Cortex of kidney (tissue), 1 donor: ENCODE data around the gene TMIGD1.
"Not testable (repeated sequence)": the region's sequence is repeated elsewhere in the genome, so short reads cannot be mapped to it uniquely, and the experiment has no call there.

Source experiments
- DNase-seq: peaks from one replicate; lab custom pipeline; 2025; lab: John Stamatoyannopoulos, UW

The TMIGD1 gene

GRCh38 chr17:30358055-30358760 lies 24.4 kb upstream of the TMIGD1 start:
- no peak for DNase-seq

- no peak for DNase-seq
Measured at GRCh38 chr17:30357476-30357875, 23.6 kb upstream of the TMIGD1 start.

DNA sequence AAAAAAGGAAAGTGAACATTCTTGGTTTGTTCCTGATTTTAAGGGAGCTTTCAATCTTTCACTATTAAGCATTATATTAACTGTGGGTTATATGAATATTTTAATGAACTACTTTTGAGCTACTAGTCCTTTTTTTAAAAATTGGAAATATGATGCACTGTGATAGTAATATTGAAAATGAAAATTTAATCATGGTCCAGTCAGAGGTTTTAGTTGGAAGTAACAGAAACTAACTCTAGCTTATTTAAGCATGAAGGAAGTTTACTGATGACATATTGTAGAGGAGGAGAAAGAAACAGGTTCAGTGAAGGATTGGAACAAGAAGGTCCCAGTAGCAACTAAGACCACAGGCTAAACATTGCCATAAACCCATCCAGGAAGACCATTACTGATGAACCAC lies 20.8 kb upstream of the TMIGD1 start:
- DNase-seq, result no peak

DNA sequence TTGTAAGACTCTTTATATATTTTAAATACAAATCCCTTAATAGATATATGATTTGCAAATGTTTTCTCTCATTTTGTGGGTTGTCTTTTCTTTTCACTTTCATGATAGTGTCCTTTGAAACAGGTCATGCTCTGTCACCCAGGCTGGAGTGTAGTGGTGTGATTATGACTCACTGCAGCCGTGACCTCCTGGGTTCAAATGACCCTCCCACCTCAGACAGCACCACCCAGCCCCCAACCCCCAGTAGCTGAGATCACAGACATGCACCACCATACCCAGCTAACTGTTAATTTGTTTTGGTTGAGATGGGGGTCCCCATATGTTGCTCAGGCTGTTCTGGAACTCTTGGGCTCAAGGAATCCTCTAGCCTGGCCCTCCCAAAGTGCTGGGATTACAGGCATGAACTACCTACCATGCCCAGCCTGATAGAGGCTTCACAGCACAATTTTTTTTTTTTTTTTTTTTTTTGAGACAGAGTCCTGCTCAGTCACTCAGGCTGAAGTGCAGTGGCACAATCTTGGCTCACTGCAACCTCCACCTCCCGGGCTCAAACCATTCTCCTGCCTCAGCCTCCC lies 18.5 kb upstream of the TMIGD1 start:
- no peak for DNase-seq

GRCh38 chr17:30351735-30352134 lies 17.9 kb upstream of the TMIGD1 start:
- DNase-seq, result no peak

GRCh38 chr17:30351263-30351662 lies 17.4 kb upstream of the TMIGD1 start:
- not testable (repeated sequence) for DNase-seq

GRCh38 chr17:30349252-30349651 lies 15.4 kb upstream of the TMIGD1 start:
- no peak for DNase-seq

GRCh38 chr17:30347488-30347887 lies 13.6 kb upstream of the TMIGD1 start:
- DNase-seq, result no peak

GRCh38 chr17:30346221-30346795 lies 12.5 kb upstream of the TMIGD1 start:
- no peak for DNase-seq

DNA sequence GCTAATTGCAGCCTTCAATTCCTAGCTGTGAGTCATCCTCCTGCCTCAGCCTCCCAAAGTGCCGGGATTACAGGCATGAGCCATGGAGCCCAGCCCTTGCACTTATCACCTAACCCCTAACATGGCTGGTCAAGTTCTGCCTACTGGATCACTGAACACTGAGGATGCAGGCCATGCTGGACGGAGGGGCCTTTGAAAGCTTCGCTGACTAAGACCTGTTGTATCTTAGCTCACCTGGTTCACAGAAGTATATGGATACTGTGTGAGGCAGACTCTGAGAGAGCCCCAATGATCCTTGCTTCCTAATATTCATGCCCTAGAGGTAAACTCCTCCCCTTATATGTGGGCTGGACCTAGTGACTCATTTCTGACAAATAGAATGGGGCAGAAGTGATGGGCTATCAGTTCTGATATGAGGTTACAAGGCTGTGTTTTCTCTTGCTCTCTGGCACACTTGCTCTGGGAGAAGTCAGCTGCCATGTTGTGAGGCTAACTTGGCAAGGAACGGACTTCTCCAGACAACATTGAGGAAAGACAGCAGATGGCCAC lies 11.7 kb upstream of the TMIGD1 start:
- DNase-seq, result no peak

GRCh38 chr17:30345089-30345433 lies 11.2 kb upstream of the TMIGD1 start:
- DNase-seq, result no peak

DNA sequence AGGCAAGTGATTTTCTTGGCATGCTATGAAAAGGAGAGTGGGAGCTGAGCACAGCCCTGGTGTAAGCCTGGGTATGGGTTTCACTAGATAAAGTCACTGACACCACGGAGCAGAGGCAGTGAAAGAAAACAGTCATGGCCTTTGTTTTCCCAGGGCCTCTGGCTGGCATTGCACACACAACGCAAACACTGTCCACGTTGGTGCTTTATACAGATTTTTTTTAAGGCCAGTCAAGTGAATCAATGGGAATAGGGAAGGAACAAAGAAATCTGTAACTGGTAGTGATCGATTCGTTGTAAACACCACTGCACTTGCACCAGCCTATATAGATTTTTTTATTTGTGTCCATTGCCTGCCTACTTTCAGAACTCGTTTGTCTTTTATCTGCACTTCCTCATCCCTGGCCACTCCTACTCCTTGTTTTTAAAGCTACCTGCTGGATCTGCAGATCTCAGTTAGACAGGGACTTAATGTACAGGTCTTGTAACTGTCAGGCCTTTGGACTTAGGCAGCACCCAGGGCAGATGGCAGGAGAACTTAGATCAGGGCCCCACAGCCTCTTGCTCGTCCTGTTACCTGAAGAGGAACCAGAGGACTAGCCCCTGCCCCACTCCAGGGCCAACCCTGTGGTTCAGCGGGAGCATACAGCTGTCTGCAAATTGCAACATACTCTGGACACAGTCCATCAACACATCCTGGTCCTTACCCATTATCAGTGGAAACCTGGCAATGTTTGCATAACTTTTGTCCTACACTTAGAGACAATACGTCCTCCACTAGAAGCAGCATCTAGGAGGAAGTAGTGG lies 10.6 kb upstream of the TMIGD1 start:
- DNase-seq, result no peak

GRCh38 chr17:30343796-30344195 lies 9.9 kb upstream of the TMIGD1 start:
- no peak for DNase-seq

- not testable (repeated sequence) for DNase-seq
Measured at GRCh38 chr17:30343244-30343643, 9.4 kb upstream of the TMIGD1 start.

GRCh38 chr17:30341703-30342249 lies 7.9 kb upstream of the TMIGD1 start:
- no peak for DNase-seq

DNA sequence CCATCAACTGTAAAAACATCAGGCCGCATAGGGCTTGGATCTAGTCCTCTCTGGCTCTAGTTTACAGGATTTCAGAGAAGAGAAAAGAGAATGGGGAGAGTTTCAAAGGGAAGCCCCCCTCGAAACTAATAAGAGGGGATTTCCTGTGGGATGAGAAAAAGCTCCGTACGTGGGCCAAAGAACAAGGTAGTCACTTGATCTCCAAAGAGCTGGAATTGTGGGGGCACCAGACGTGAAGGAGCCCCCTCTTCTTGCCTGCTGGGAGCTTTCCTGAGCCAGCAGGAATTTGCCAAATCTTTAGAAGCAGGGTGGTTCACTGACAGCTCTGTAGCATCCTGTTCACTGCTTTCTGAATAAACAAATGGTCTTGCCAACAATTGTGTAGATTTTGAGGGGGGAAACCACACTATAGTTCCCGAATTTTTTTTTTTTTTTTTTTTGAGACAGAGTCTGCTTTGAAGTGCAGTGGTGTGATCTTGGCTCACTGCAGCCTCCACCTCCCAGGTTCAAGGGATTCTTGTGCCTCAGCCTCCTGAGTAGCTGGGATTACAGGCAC lies 7.0 kb upstream of the TMIGD1 start:
- no peak for DNase-seq

- DNase-seq, result no peak
Measured at GRCh38 chr17:30339086-30339485, 5.2 kb upstream of the TMIGD1 start.

DNA sequence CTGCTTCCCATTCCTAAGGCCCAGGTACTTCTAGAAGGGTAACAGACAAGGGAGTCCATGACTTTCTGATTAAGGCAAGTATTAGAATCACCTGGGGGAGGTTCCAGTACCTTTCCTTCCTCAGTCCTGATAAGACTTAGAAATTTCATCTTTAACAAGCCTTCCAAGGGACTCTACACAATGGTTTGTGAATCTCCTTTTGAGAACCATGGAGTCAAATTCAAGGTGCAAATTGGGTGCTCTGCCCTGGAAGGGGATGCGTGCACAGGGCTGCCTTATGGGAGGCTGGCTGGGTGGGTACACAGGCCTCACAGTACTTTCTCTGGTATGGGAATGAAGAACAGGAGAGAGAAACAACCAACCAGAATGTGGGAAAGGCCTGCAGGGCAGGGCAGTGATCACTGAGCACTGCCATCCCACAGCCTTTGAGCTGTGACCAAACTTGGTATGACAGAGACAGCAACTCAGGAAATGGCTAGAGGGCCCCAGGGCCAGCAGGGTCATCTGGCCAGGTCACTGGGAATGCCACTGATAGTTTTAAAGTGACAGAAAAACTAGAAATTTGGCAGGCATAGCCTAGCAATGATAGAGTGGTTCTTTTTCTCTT lies 3.6 kb upstream of the TMIGD1 start:
- no peak for DNase-seq

GRCh38 chr17:30336369-30337171 lies 2.7 kb upstream of the TMIGD1 start:
- no peak for DNase-seq

GRCh38 chr17:30334421-30334820 lies 564 bp upstream of the TMIGD1 start:
- DNase-seq, result no peak

DNA sequence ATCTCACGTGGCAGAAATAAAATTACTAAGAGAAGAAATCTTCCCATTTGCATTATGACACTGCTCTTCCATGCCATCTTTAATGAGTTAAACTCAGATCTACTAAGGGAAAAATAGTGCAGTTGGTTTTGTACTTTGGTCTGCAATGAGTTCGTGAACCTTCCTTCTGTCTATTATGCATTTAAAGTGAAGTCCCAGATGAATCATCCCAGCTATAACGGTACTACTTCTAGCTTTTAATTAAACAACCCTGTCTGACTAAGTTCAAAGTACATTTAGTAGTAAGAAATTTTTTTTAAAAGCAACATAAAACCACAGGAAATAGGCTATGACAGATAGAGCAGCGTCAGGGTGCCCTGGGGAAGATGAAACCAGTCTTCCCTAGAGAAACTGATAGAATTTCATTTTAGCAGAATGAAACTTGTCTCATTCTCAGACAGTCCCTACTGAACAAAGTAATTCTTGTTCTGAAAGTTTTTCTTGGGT lies 1.8 kb downstream of the TMIGD1 start:
- no peak for DNase-seq
